Measurements from ENCODE around the gene IL1R2. TPM values are rescaled to one million over a fixed set of nuclear protein-coding genes. Genes with fewer than 3 reads are reported as not detected.

The IL1R2 gene
- total and polyA plus RNA-seq, 2 of the 13 experiments (the other 11 are each of a cell fraction or from before 2014, with no cell fraction given), result 3.6 to 7.3 TPM

DNA sequence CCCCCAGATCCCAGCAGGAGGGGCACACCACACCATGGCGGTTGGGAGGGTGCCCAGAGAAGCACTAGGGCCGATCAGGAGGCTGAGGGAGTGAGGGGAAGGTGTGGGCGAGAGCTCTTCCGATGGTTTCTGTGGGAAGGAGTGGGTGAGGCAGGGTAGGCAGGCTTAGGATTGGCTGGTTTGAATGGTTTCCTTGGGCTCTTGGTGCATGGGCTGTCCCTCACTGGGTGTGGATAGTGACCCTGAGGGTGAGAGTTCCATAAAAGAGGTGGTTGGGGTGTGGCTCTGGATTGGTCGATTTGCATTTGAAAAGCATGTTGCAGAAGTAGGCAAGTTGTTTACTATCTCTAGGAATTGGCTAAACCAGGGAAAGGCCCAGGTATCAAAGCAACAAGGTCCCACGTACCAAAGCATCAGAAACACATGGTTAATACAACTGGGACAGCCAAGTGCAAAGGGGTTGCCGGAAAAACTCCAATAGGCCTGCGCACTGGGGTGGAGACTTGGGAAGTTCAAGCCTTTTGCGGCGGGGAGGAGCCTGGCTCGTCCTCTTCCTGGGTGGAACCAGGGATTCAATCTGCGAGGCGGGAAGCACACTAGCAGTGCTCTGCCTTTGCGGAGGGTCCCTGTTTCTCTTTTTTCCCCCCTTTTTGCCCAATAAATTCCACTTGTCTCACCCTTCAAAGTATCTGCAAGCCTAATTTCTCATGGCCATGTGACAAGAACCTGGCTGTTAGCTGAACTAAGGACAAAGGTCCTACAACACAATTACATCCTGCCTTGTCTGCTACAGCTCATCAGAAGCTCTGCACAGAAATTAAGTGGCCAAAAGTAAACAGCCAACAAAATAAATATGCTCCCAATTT is 43.2 kb downstream of the IL1R2 start (continued):
- 0 out of 2 replicates have a peak, but pooled peaks have one; percentile 54 for TF ChIP-seq HINFP (CRISPR knock-in tag; IDR thresholded peaks at IDR 0.05; ENCODE audit: low read depth)
- TF ChIP-seq HOMEZ (CRISPR knock-in tag; IDR thresholded peaks at IDR 0.05; ENCODE audit: low read depth), result no peak
- peak; percentile 50; the same call in 1 of the 2 replicates for TF ChIP-seq RXRB (CRISPR knock-in tag; IDR thresholded peaks at IDR 0.05; ENCODE audit: borderline replicate concordance)
- TF ChIP-seq ARID5B (CRISPR knock-in tag; IDR thresholded peaks at IDR 0.05), result peak; percentile 32; the same call in 1 of the 2 replicates
- TF ChIP-seq, protein P1, sequence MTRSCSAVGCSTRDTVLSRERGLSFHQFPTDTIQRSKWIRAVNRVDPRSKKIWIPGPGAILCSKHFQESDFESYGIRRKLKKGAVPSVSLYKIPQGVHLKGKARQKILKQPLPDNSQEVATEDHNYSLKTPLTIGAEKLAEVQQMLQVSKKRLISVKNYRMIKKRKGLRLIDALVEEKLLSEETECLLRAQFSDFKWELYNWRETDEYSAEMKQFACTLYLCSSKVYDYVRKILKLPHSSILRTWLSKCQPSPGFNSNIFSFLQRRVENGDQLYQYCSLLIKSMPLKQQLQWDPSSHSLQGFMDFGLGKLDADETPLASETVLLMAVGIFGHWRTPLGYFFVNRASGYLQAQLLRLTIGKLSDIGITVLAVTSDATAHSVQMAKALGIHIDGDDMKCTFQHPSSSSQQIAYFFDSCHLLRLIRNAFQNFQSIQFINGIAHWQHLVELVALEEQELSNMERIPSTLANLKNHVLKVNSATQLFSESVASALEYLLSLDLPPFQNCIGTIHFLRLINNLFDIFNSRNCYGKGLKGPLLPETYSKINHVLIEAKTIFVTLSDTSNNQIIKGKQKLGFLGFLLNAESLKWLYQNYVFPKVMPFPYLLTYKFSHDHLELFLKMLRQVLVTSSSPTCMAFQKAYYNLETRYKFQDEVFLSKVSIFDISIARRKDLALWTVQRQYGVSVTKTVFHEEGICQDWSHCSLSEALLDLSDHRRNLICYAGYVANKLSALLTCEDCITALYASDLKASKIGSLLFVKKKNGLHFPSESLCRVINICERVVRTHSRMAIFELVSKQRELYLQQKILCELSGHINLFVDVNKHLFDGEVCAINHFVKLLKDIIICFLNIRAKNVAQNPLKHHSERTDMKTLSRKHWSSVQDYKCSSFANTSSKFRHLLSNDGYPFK (CRISPR knock-in tag; IDR thresholded peaks at IDR 0.05; ENCODE audit: borderline replicate concordance), result peak; percentile 78; the same call in 1 of the 2 replicates
- TF ChIP-seq ZNF569 (CRISPR knock-in tag; IDR thresholded peaks at IDR 0.05; ENCODE audit: borderline replicate concordance), result no peak
- TF ChIP-seq ZFY (CRISPR knock-in tag; IDR thresholded peaks at IDR 0.05), result 0 out of 2 replicates have a peak, but pooled peaks have one; percentile 11
- TF ChIP-seq PPARG (CRISPR knock-in tag; conservative IDR thresholded peaks at IDR 0.05), result 0 out of 2 replicates have a peak, but pooled peaks have one; percentile 30
- TF ChIP-seq SOX13 (IDR thresholded peaks at IDR 0.05), result no peak
- peak in 1 of 2 experiments; percentile 40; a peak in 2 of 4 replicates for TF ChIP-seq SOX13 (CRISPR knock-in tag; conservative IDR thresholded peaks at IDR 0.05 in 1 of 2, IDR thresholded peaks at IDR 0.05 in 1 of 2)
- TF ChIP-seq ZNF609 (CRISPR knock-in tag; IDR thresholded peaks at IDR 0.05; ENCODE audit: borderline replicate concordance), result peak; percentile 33; the same call in 1 of the 2 replicates
